Midbrain (tissue), 1 donor: ENCODE measurements around the gene SULT1A1.
A peak's percentile ranks its signal among the peaks of the same experiment; 100 is the strongest.
"Not testable (repeated sequence)": the region's sequence is repeated elsewhere in the genome, so short reads cannot be mapped to it uniquely, and the experiment has no call there.

ENCODE experiments used
- DNase-seq: peaks from one replicate; lab custom pipeline; 2025; lab: John Stamatoyannopoulos, UW

Gene SULT1A1

GRCh38 chr16:28609631-28610594 is at the start of gene SULT1A1:
Gene SULT1A1, minus strand, starts transcription at chr16:28610044. Its CDS starts 1,189 bp downstream, at chr16:28608855.
- DNase-seq: no peak

- DNase-seq: not testable (repeated sequence)
Observed at GRCh38 chr16:28639959-28640358, 30.1 kb upstream of the SULT1A1 start.

GRCh38 chr16:28638359-28638758 is 28.5 kb upstream of the SULT1A1 start:
- not testable (repeated sequence) for DNase-seq

GRCh38 chr16:28637765-28638164 is 27.9 kb upstream of the SULT1A1 start, which contains the start of gene NPIPB8:
Gene NPIPB8, plus strand, starts transcription at chr16:28638065. Its CDS starts 296 bp downstream, at chr16:28638361.
- not testable (repeated sequence) for DNase-seq

- not testable (repeated sequence) for DNase-seq
Observed at GRCh38 chr16:28636093-28636823, 26.4 kb upstream of the SULT1A1 start.

GRCh38 chr16:28630905-28631304 is 21.1 kb upstream of the SULT1A1 start:
- not testable (repeated sequence) for DNase-seq

GRCh38 chr16:28623172-28623711 is 13.4 kb upstream of the SULT1A1 start:
- peak; percentile 6 for DNase-seq

GRCh38 chr16:28622532-28623171 is 12.8 kb upstream of the SULT1A1 start:
- DNase-seq: not testable (repeated sequence)

GRCh38 chr16:28621481-28622155 is 11.8 kb upstream of the SULT1A1 start:
- DNase-seq: no peak

GRCh38 chr16:28620316-28620715 is 10.5 kb upstream of the SULT1A1 start:
- DNase-seq: not testable (repeated sequence)

GRCh38 chr16:28617874-28618273 is 8.0 kb upstream of the SULT1A1 start:
- no peak for DNase-seq

GRCh38 chr16:28616636-28617035 is 6.8 kb upstream of the SULT1A1 start:
- no peak for DNase-seq

- not testable (repeated sequence) for DNase-seq
Observed at GRCh38 chr16:28616224-28616577, 6.4 kb upstream of the SULT1A1 start.

GRCh38 chr16:28615486-28616223 is 5.8 kb upstream of the SULT1A1 start:
- DNase-seq: peak; percentile 33

- not testable (repeated sequence) for DNase-seq
Observed at GRCh38 chr16:28614561-28614960, 4.7 kb upstream of the SULT1A1 start.

GRCh38 chr16:28613912-28614311 is 4.1 kb upstream of the SULT1A1 start:
- DNase-seq: not testable (repeated sequence)

GRCh38 chr16:28612359-28613280 is 2.8 kb upstream of the SULT1A1 start:
- DNase-seq: not testable (repeated sequence)

- DNase-seq: no peak
Observed at GRCh38 chr16:28610595-28611191, 849 bp upstream of the SULT1A1 start.
